Central memory CD4-positive, alpha-beta T cell (primary cell): ENCODE measurements around the gene ARFGAP3.

Source experiments
- DNase-seq: peaks from one replicate; pipeline ENCODE4 v3.0.0; 2022
- total RNA-seq, 3 experiments: gene quantifications; one replicate each; lab custom pipeline; 2026; lab: John Stamatoyannopoulos, UW

Gene ARFGAP3, protein sequence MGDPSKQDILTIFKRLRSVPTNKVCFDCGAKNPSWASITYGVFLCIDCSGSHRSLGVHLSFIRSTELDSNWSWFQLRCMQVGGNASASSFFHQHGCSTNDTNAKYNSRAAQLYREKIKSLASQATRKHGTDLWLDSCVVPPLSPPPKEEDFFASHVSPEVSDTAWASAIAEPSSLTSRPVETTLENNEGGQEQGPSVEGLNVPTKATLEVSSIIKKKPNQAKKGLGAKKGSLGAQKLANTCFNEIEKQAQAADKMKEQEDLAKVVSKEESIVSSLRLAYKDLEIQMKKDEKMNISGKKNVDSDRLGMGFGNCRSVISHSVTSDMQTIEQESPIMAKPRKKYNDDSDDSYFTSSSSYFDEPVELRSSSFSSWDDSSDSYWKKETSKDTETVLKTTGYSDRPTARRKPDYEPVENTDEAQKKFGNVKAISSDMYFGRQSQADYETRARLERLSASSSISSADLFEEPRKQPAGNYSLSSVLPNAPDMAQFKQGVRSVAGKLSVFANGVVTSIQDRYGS
- 29.5 to 77.4 (median 52.8) reads per million in 3 experiments for total RNA-seq

DNA sequence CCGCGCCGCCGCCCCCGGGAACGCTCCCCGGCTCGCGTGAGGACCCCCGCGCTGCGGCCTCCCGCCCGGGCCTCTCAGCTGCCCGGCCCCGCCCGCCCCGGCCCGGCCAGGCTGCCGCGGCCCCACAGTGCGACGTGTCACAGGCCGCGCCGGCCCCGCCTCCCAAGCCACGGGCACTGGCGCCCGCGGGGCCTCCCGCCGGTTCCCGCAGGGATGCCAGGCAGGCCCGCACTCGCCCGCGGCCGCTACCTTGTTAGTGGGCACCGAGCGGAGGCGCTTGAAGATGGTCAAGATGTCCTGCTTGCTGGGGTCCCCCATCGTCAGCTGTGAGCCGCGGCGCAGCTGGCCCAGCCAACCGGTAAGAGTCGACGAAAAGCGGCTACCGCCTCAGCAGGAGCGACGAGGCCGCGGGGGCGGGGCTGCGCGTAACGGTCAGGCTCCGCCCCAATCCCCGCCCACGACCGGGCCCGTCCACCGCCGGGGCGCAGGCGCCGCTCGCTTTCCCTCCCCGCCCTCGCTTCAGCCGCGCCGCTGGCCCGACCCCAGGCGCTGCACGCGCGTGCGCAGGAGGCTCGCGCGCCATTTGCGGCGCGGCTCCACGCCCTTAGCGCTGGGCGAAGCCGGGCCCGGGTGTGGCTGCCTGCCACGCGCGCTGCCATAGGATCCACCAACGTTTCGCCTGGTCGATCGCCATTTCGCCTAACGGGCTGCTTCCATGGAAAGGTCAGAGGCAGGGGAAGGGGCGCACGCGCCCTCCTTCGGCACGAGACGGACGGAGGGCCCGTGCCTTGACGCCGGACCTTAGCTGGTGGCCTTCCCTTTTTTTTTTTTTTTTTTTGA is at the start of gene ARFGAP3:
Gene ARFGAP3, minus strand, starts transcription at position 409 of the 840 bp plus-strand sequence. Its CDS starts 91 bp downstream, at position 318.
- DNase-seq, result peak; percentile 95

DNA sequence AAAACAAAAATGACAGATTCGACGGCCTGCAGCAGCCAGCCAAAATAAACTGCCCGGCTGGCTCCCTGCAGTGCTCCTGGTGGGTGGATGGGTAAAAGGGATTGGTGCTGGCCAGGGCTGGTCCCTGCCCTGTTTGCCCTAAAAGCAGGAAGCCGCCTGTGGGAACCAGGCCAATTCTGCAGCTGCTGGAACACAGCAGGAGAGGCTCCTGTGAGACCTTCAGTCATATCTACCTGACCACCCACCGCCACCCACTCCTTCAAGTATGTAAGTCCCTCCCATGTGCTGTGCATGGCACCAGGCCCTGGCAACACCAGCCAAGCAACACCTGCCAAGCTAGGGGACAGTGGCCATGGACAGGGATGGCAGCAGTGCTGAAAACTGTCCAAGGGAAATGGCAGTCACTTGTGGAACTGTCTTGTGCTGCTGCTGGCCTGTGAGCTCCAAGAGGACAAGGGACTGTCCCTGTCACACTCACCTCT is 48.7 kb upstream of the ARFGAP3 start:
- DNase-seq, result no peak

DNA sequence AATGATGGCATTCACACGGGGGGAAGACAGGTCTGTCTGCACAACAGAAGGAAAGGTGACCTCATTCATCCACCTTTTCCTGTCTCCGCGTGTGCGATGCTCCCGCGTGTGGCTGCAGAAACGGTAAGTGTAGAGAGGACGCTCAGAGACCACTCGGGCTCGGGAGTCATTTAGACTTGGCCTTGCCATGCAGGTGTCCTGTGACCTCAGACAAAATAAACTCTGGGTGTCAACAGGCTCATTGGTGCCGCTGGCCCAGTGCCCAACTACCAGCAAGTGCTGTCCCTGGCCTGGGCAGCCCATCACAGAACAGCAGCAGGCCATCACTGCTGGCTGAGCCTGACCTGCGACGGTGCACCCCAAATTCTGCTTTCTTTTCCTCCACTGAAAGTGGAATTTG is 48.1 kb upstream of the ARFGAP3 start:
- no peak for DNase-seq

DNA sequence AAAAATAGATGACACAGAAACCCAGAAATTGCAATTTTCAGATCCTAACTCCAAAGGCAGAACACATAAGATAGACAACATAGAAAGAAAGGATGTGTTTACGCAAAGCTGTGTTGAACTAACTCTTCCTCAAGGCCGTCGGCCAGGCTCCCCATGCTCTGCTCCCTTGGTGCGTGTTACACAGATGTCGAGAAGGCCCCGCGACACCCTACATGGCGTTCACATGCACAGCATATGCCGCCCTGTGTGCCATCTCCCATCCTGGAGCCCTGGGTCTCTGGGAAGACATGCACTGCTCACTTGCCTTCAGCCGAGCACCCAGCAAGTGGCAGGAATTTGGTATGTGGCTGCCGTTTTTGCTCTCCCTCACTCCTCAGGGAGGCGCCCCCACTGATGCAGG is 47.0 kb upstream of the ARFGAP3 start:
- no peak for DNase-seq

DNA sequence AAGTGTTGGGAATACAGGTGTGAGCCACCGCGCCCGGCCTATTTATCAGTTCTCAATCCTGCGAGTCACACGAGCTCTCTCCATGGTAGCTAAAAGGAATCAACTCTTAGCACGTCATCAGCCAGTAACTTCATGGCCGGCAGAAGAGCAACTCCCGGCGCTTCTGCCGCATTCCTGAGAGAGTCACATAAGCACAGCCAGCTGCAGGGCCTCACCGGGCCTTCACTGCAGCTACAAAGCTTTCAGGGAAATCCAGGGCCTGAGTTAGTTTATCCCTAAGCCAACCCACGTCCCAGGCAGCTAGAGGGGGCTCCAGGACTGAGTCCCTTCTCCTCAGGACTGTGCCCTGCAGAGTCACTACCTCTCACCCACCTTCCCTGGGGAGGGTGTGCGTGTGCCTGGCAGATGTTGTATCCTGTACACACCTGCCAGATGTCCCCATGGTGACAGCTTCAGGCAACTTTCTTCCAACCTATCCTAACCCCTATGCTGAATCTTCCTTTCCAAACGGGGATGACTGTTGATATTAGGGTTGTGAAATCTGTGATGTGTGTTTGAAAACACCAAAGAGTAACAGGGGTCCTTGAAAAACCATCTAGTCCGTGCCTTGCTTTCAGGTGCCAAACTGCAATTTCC is 45.9 kb upstream of the ARFGAP3 start:
- no peak for DNase-seq

DNA sequence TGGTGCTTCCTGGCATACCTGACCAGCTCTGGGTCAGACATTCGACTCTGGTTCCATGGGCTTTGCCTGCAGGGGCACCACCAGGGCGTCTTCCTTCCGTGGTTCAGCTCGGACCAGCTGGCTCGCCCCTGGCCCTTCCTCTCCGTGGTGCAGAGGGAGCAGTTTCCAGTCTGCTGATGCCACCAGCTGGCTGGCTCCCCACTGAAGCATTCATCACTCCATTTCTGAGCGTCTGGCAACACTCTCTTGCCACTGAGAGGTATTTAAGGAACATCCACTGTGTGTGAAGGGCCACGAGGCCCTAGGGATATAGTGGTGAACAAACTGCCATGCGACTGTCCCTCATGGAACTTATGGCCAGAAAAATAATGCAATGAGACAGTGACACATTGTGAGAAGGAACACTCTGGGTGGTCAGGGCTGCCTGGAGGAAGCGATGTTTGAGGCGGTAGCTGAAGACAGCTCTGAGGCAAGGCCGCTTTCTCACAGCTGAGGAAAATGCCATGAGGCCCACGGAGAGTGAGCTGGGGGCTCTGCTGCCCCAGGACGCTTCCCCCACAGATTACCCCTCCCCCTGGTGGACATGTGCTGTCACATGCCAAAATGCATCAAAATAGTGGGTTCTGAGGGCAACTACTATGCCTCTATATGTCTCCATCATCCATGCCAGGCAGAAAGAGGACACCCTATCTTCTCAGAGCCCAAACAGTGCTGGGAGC is 44.9 kb upstream of the ARFGAP3 start:
- no peak for DNase-seq

DNA sequence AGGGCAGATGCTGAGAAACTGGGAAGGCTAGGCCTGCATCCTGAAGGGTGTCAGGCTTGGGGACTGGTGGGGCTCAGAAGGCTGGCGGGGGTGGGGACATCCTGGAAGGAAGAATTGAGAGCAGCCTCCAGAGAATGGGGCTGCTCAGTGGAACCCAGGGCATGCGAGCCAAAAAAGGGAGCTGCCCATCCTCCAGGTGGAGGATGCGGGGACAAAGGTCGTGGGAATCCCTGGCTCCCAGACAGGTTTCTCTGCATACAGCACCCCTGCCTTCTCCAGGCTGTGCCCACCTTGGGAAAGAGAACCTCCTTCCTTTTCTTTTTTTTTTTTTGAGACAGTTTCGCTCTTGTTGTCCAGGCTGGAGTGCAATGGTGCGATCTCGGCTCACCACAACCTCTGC is 40.9 kb upstream of the ARFGAP3 start:
- DNase-seq, result no peak

DNA sequence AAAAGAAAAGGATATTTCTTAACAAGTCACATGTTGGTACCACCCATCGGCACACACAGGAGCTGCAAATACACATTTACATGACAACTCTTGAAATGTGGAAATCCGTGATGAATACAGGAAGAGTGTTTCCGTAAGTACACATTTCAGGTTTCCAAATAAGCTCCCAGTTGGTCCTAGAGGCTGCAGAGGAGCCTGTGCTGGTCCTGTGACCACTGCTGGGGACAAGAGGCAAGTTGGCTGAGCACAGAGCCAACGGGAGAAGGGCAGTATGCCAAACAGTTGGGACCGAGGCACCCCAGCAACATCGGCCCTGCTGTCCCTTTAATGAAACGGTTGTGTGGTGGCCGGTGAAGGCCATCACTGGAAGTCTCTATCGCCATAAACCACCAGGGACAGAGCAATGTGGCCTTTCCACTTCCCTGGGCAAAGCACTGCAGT is 38.5 kb upstream of the ARFGAP3 start:
- no peak for DNase-seq

DNA sequence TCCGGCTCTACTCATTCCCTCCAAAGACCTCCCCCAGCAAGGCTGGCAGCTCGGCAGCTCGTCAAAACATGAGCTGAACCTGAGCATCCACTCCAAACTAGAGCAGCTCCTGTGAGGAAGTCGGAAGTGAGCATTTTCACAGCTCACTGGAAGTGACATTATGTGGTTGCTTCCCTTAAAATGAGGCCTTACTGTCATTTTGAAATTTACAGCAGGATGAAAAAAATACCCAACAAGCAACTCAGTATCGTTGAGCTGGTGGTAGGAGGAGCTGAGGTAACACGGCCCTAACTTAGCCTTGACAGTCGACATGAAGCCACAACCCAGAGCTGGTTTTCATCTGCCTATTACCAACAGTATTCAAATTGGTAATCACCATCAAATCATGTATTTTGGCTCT is 38.0 kb upstream of the ARFGAP3 start:
- DNase-seq, result peak; percentile 12

DNA sequence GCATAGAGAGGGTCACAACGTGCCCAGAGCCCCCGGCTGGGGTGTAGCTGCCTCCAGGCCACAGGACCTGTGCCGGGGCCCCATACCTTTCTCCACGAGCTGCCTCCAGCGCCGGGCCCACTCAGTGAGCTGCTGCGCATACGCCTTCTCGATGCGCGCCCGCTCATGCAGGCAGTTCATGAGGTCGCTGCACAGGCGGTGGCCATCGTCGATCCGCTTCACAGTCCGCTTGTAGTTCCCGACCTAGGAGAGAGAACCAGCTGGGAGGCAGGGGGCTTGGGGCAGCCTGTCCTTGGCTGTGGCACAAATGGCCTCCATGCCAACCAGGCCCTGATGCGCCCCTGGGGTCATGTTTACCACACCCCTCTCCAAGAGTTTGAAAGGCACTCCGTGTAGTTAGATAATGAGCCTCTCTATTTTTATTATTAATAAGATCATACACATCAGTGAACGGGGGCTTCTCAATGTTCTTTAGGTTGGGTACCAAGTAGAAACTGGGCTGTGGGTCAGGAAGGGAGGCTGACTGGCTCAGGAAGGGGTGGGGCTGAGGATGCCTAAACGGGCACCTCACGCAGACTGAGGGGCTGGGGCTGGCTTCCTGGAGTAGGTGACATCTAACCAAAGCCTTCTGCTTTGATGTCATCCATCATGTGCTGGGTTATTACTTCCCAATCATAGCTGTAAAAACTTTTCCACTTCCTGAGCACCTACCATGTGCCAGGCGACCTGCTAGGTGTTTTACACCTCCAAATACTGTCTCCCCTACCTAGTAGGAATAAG is 36.5 kb upstream of the ARFGAP3 start:
- no peak for DNase-seq

DNA sequence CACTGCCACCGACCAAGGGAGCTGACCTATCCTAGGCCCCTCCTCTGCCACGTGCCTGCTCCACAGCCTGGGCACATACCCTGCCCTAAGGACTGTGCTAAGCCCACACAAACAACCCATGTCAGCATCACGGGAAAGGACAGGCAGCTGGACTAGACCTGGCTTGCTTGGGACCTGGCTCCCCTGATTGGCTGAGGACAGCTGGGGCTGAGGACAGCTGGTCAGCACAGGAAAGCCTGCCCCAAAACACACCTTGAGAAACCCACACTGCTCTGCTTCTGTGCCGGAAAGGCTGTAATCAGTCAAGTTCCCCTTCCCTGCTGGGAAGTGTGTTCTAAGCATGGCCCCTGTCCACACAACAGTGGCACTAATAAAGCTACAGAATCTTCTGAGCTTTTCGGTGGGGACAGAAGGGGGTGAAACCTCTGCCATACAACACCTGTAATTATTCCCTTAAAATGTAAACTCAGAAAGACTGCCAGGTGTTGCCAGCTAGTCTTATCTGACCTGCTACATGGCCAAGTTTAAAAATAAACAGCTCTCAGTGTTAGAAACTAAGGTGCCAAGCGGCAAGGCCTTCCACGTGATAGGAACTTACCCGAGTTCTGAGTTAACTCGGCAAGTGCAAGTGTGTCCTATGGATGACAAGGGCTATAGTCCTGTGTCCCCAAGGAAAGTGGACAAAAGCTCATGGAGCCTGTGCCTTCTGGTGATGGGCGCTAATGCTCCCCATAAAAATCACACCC is 35.7 kb upstream of the ARFGAP3 start:
- no peak for DNase-seq

DNA sequence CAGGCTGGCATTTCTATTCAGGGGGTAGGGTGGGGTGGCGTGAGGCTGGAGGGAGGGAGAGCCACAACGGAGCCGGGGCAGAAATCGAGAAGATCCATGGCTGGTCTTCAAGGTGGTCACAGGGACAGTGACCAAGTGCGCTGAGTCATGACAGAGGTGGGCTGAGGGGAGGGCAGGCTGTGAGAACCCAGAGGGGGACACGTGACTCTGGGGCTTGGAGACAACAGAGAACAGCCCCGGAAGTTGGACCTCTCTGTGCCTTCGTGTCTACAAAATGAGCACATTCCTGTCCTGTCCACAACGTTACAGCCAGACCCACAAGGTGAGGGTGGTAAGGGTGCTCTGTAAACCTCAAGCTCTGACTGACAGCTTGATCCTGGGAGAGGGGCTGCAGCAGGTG is 35.1 kb upstream of the ARFGAP3 start:
- DNase-seq, result no peak

DNA sequence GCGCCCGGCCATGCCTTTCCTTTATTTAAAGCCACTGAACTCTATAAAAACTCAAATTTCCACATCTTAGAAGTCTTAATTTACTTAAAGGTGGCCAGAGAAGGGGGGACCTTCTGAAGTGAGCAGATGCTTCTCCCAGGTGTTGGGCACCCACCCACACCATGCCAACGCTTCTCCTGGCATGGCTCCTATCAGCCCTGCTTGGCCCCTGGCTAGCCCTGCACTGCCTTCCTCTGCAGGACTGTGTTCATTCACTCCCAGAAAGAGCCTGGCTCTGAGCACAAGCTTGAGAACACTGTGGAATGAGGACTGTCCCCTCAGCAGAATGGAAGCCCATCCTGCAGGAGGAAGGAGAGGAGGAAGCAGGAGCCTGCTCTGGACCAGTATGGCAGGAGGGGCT is 34.6 kb upstream of the ARFGAP3 start:
- no peak for DNase-seq

DNA sequence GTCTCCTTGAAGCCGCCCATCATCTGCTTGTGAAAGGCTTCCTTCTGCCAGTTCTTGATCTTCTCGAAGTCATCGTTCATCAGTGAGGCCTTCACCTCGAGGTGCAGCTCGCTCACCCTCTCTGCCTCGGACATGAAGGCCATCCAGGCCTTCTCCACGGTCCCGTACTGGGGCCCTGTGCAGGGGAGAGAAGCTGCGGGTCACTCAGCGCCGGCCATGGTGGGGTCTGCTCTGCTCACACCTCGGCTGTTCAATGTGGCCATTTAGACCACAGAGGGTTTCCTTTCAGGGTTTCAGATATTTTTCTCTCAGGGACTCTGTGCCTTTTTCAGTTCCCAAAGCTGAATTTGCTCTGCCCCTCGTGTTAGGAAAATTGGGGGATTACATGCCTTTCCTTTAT is 33.9 kb upstream of the ARFGAP3 start:
- no peak for DNase-seq

DNA sequence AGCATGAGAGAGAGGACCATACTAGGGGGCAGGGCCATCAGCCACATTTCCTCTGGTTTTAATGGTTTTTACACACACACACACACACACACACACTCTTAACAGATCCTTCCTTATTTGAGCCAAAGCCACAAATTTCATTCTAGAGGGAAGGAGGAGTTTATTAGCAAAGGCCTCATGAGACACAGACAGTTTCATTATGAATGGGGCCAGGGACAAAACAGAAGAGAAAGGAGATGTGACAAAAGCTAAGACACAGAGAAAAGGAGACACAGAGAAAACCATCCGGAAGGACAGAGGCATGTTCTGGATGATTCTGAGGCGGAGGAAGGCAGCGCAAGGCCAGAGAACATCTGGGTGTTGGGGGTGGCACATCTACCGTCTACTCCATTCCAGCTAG is 32.2 kb upstream of the ARFGAP3 start:
- no peak for DNase-seq

DNA sequence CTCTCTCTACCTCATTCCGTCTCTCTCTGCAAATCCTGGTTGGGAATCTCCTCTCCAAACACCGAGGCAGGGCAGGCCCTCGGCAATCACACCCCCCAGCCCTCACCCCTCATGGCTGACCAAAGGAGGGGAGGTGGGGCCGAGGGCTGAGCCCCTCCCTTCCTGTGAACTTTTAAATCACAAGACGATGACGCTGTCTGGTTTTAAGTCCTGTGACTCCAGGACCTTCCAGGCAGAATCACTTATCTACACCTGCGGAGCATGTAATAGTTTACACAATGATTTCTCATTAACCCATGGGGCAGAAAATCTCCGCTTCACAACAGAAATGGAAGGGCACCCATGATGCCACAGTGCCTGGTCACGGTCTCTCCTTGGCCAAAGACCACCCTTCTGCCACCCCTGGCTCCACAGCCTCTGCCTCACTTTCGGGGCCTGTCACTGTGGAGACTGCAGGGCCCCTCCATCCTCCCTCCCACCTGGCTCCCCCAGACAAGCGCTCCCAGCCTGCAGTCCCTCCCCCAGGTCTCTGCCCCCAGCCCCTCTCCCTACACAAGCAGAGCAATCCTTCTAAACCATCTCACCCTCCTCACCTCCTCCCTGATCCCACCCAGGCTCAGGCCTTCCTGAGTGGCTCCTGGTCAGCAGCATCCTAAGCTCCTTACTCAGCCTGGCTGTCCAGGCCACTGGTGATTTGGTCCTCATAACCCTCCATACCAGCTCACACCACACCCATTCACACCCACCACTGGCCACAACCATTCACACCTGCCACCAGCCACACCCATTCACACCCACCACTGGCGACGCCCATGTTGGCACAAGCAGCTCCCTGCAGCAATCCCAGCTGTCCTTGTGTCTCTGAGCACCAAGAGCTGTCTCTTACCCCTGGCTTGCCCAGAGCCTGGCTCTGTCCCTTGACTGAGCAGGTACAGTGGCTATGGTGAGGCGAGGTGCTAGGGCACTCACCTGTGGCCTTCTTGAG is 30.7 kb upstream of the ARFGAP3 start:
- DNase-seq, result no peak

DNA sequence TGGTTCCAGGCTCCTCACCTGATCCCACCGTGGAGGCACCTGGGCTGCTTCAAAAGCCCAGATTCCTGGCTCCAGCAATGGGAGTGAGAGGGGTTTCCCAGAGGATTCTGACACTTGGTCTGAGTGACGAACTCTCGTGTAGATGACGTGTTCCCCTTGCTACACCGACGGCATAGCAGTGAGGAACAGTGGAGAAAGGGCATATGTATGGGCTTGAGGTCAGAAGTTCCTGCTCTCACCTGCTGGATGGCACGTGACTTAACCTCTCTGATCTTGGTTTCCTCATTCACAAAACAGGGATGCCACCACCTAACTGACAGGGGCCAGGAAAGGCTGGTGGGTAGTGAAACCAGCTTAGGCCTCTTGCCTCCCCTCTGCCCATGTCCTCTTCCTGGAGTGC is 30.0 kb upstream of the ARFGAP3 start:
- no peak for DNase-seq

DNA sequence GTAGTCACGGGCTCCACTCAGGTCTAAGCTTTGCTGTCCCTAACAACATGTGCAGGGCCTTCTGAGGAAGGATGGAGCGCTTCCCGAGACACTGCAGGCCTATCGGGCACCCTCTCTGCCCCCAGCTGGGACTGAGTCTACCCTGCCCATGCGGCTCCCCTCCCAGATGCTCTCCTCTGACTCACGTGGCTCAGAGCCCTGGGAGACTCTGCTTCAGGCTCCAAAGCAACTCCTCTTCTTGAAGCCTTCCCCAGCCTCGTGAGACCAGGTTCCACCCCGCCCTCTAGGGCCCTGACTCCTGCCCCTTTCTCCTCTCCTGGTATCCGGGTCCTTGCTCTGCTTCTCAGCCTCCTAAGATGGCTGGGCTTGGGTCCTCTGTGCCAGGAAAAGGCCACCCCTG is 28.4 kb upstream of the ARFGAP3 start:
- DNase-seq, result no peak

DNA sequence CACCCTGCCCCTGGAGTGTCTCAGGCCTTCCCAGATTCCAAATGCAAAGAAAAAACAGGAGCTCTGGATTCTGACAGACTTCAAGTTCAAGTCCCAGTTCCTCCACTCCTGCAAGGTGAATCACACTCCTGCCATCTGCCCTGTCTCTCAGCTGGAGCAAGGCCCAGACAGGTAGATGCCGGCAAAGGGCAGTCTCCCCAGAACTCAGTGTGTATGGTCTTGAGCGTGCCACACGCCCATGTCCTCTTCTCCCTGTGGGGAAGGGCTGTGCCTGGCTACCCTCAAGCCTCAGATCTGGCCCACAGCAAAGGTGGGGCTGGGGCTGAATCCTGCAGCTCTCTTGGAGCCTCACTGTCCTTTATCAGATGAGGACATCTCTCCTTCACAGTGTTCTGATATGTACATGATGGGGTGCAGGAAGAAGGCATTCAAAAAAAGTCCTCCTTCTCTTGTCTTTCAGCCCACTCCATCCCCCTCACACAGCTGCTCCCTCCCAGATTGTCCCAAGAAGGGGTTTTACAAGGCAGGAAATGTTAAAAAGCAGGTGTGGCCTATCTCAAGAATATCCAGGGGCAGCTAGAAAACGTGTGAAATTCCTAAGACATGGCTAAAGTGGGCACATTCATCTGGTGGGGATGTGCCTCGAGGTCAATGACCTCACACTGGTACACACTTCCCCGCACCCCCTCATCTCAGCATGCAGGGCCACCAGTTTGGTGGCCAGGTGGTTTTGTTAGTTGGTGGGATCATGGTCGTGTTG is 27.7 kb upstream of the ARFGAP3 start:
- no peak for DNase-seq
